Measurements from ENCODE around the gene ERC2. TPM values are rescaled to one million over a fixed set of nuclear protein-coding genes. Genes with fewer than 3 reads are reported as not detected.

Gene ERC2
- total and polyA plus RNA-seq, 2 of the 8 experiments (the other 6 are each of a cell fraction or from before 2014, with no cell fraction given): 16.4 to 22.8 TPM

- TF ChIP-seq SAP30 (IDR thresholded peaks at IDR 0.05; ENCODE audit: insufficient read depth, insufficient replicate concordance, low read length) (no peak), RFX5 (IDR thresholded peaks at IDR 0.05; ENCODE audit: borderline replicate concordance, low read depth, low read length) (no peak)
Observed at GRCh38 chr3:56229311-56229710, 239.0 kb downstream of the ERC2 start (continued).

Data from H1 (cell line).